Measurements from ENCODE around the gene SDHAF4. TPM values are rescaled to one million over a fixed set of nuclear protein-coding genes. Genes with fewer than 3 reads are reported as not detected.

SDHAF4 gene
- total RNA-seq, 1 experiment from 2014 or later = 9.3 TPM

- Histone ChIP-seq H3K4me3 (ENCODE audit: low read depth, low read length, poor library complexity, severe bottlenecking) (no peak overlapping the region), H3K4me1 (ENCODE audit: insufficient read depth, low read length, poor library complexity, severe bottlenecking) (no peaks in the 10 kb centered on the region), H3K27ac (ENCODE audit: low read depth, low read length, poor library complexity, severe bottlenecking) (no peak overlapping the region), H3K27me3 (replicated peaks; ENCODE audit: insufficient read depth, low read depth, low read length, poor library complexity) (no peaks in the 10 kb centered on the region), H3K9me3 (ENCODE audit: low read depth, low read length, poor library complexity, severe bottlenecking) (no peaks in the 10 kb centered on the region), H3K36me3 (ENCODE audit: insufficient read depth, low read length, poor library complexity, severe bottlenecking) (no peaks in the 10 kb centered on the region)
- intact Hi-C loops (cut with micrococcal nuclease; ENCODE audit: unreplicated experiment) = no loop called here
- TF ChIP-seq EZH2 (IDR thresholded peaks at IDR 0.05; ENCODE audit: borderline replicate concordance, low read depth, low read length, poor library complexity, severe bottlenecking) = no peak
- TF ChIP-seq, protein P1, sequence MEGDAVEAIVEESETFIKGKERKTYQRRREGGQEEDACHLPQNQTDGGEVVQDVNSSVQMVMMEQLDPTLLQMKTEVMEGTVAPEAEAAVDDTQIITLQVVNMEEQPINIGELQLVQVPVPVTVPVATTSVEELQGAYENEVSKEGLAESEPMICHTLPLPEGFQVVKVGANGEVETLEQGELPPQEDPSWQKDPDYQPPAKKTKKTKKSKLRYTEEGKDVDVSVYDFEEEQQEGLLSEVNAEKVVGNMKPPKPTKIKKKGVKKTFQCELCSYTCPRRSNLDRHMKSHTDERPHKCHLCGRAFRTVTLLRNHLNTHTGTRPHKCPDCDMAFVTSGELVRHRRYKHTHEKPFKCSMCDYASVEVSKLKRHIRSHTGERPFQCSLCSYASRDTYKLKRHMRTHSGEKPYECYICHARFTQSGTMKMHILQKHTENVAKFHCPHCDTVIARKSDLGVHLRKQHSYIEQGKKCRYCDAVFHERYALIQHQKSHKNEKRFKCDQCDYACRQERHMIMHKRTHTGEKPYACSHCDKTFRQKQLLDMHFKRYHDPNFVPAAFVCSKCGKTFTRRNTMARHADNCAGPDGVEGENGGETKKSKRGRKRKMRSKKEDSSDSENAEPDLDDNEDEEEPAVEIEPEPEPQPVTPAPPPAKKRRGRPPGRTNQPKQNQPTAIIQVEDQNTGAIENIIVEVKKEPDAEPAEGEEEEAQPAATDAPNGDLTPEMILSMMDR (conservative IDR thresholded peaks at IDR 0.05; ENCODE audit: low read depth, low read length) = no peak
- ChIA-PET CTCF (no interaction called here), POLR2A (ENCODE audit: low non-redundant PET) (no interaction called here)
- no TSS peak for BruUV-seq (replicated peaks)
- no peak for DNase-seq (ENCODE audit: low spot score)
These were observed 25.8 kb downstream of the SDHAF4 start for GRCh38 chr6:70592391-70593117.

DNA sequence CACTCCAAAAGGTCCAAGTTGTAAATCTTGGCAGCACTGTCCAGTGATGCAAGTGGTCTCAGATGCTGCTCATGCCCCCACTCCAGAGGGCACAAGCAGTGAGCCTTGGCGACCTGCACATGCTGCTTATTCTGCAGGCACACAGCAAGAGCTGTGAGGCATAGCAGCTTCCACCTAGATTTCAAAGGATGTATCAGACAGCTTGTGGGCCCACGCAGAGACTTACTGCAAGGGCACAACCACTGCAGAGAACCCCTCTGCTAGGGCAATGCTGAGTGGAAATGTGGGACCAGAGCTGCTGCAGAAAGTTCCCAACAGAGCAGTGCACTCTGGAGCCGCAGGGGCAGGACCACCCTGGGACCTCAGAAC, 26.4 kb downstream of the SDHAF4 start:
- CTCF ChIA-PET = no interaction called here
- no peak for DNase-seq (ENCODE audit: low spot score)
- no peaks in the 10 kb centered on the region for H3K27me3 ChIP-seq (replicated peaks; ENCODE audit: insufficient read depth, low read depth, low read length, poor library complexity)
- H3K4me3 ChIP-seq (ENCODE audit: low read depth, low read length, poor library complexity, severe bottlenecking) = no peak overlapping the region
- H3K4me1 ChIP-seq (ENCODE audit: insufficient read depth, low read length, poor library complexity, severe bottlenecking) = no peaks in the 10 kb centered on the region
- no peaks in the 10 kb centered on the region for H3K9me3 ChIP-seq (ENCODE audit: low read depth, low read length, poor library complexity, severe bottlenecking)
- no peak overlapping the region for H3K27ac ChIP-seq (ENCODE audit: low read depth, low read length, poor library complexity, severe bottlenecking)
- no TSS peak for BruUV-seq (replicated peaks)
- H3K36me3 ChIP-seq (ENCODE audit: insufficient read depth, low read length, poor library complexity, severe bottlenecking) = no peaks in the 10 kb centered on the region
- TF ChIP-seq EZH2 (IDR thresholded peaks at IDR 0.05; ENCODE audit: borderline replicate concordance, low read depth, low read length, poor library complexity, severe bottlenecking) = no peak
- TF ChIP-seq, protein P1 (conservative IDR thresholded peaks at IDR 0.05; ENCODE audit: low read depth, low read length) = no peak
- intact Hi-C loops (cut with micrococcal nuclease; ENCODE audit: unreplicated experiment) = no loop called here
- POLR2A ChIA-PET (ENCODE audit: low non-redundant PET) = no interaction called here

- Histone ChIP-seq H3K27ac (ENCODE audit: low read depth, low read length, poor library complexity, severe bottlenecking) (no peak overlapping the region), H3K4me1 (ENCODE audit: insufficient read depth, low read length, poor library complexity, severe bottlenecking) (no peaks in the 10 kb centered on the region), H3K9me3 (ENCODE audit: low read depth, low read length, poor library complexity, severe bottlenecking) (no peaks in the 10 kb centered on the region), H3K4me3 (ENCODE audit: low read depth, low read length, poor library complexity, severe bottlenecking) (no peak overlapping the region), H3K36me3 (ENCODE audit: insufficient read depth, low read length, poor library complexity, severe bottlenecking) (no peaks in the 10 kb centered on the region), H3K27me3 (replicated peaks; ENCODE audit: insufficient read depth, low read depth, low read length, poor library complexity) (no peaks in the 10 kb centered on the region)
- DNase-seq (ENCODE audit: low spot score) = no peak
- TF ChIP-seq, protein P1 (conservative IDR thresholded peaks at IDR 0.05; ENCODE audit: low read depth, low read length) = no peak
- no peak for TF ChIP-seq EZH2 (IDR thresholded peaks at IDR 0.05; ENCODE audit: borderline replicate concordance, low read depth, low read length, poor library complexity, severe bottlenecking)
- ChIA-PET CTCF (no interaction called here), POLR2A (ENCODE audit: low non-redundant PET) (interaction anchor here (0.5 kb wide), 1 partner anchor 30 kb away, joined by 3 read pairs; no protein-coding TSS in a partner anchor)
- no TSS peak for BruUV-seq (replicated peaks)
- intact Hi-C loops (cut with micrococcal nuclease; ENCODE audit: unreplicated experiment) = no loop called here
These were observed 32.5 kb downstream of the SDHAF4 start for GRCh38 chr6:70599187-70599586.
